Hepatocyte (in vitro differentiated cells): ENCODE data around the gene CPEB1. TPM values are rescaled to one million over a fixed set of nuclear protein-coding genes. Genes with fewer than 3 reads are reported as not detected.
"Not testable (repeated sequence)": the region's sequence is repeated elsewhere in the genome, so short reads cannot be mapped to it uniquely, and the experiment has no call there.

Experiments
- DNase-seq: peaks from one replicate; pipeline ENCODE4 v3.0.0-alpha.2; 2016; ENCODE audit warnings: low spot score
- H2AFZ ChIP-seq: fragments of 200-600 bp; sonication (generic); 2 replicates; pipeline ENCODE4 v1.6.0; 2016; ENCODE audit warnings: antibody characterized with exemption, mild to moderate bottlenecking
- H3K27ac ChIP-seq: fragments of 200-600 bp; sonication (generic); 2 replicates; pipeline ENCODE4 v1.5.1; 2016; ENCODE audit warnings: mild to moderate bottlenecking
- H3K27me3 ChIP-seq: fragments of 200-600 bp; sonication (generic); 2 replicates; pipeline ENCODE4 v1.6.1; 2016
- H3K36me3 ChIP-seq: fragments of 200-600 bp; sonication (generic); replicated peaks from 2 replicates; pipeline ENCODE4 v1.5.1; 2016; ENCODE audit warnings: low read depth; ENCODE audit not compliant: insufficient read depth
- H3K4me1 ChIP-seq: fragments of 200-600 bp; sonication (generic); 2 replicates; pipeline ENCODE4 v1.5.1; 2016; ENCODE audit warnings: mild to moderate bottlenecking, moderate library complexity; ENCODE audit not compliant: insufficient read depth
- H3K4me2 ChIP-seq: fragments of 200-600 bp; sonication (generic); 2 replicates; pipeline ENCODE4 v1.6.0; 2016
- H3K4me3 ChIP-seq: fragments of 200-600 bp; sonication (generic); 2 replicates; pipeline ENCODE4 v1.5.1; 2016; ENCODE audit warnings: mild to moderate bottlenecking
- H3K79me2 ChIP-seq: fragments of 200-600 bp; sonication (generic); 2 replicates; pipeline ENCODE4 v1.6.0; 2017; ENCODE audit warnings: mild to moderate bottlenecking
- H3K9me2 ChIP-seq: fragments of 200-600 bp; sonication (generic); replicated peaks from 2 replicates; pipeline ENCODE4 v1.6.0; 2017; ENCODE audit warnings: mild to moderate bottlenecking; ENCODE audit not compliant: insufficient read depth
- H3K9me3 ChIP-seq: fragments of 200-600 bp; sonication (generic); 2 replicates; pipeline ENCODE4 v1.5.1; 2016; ENCODE audit warnings: low read depth, mild to moderate bottlenecking
- H4K20me1 ChIP-seq: fragments of 200-600 bp; sonication (generic); 2 replicates; pipeline ENCODE4 v1.6.0; 2016; ENCODE audit warnings: mild to moderate bottlenecking; ENCODE audit not compliant: insufficient read depth, poor library complexity, severe bottlenecking
- EZH2 ChIP-seq: fragments of 200-600 bp; sonication (generic); IDR thresholded peaks from 2 replicates; pipeline ENCODE4 v1.6.1; 2016; ENCODE audit warnings: antibody characterized with exemption, mild to moderate bottlenecking, borderline replicate concordance
- EZH2phosphoT487 ChIP-seq: fragments of 200-600 bp; sonication (generic); IDR thresholded peaks from one replicate; pipeline ENCODE4 v1.6.1; 2018; ENCODE audit warnings: antibody characterized with exemption, mild to moderate bottlenecking, low read depth, moderate library complexity; ENCODE audit not compliant: unreplicated experiment, severe bottlenecking
- WGBS: methylation state at CpG from one replicate; pipeline ENCODE4 v1.1.6; 2016; ENCODE audit warnings: low lambda C conversion rate; ENCODE audit errors: missing lambda C conversion rate; 5-methylcytosine and 5-hydroxymethylcytosine counted together
- polyA plus RNA-seq: library from polyadenylated mRNA; unstranded; fragments of >200 nt; fragmentation: Nextera tagmentation; extraction: Ambion mirVana; gene quantifications from 2 replicates; pipeline ENCODE4 v1.2.1, GENCODE V29; 2016
- total RNA-seq: library from RNA; depleted of rRNA; stranded (reverse); fragments of >200 nt; gene quantifications from 2 replicates; pipeline ENCODE4 v1.2.3, GENCODE V29; 2014
- TF ChIP-seq, protein P1 (sequence below): fragments of 200-600 bp; sonication (generic); IDR thresholded peaks from 2 replicates; pipeline ENCODE4 v1.5.1; 2016; ENCODE audit warnings: antibody characterized with exemption, mild to moderate bottlenecking; ENCODE audit not compliant: poor library complexity

The CPEB1 gene
- total and polyA plus RNA-seq, 2 experiments from 2014 or later, result 0.87 to 1.9 TPM

DNA sequence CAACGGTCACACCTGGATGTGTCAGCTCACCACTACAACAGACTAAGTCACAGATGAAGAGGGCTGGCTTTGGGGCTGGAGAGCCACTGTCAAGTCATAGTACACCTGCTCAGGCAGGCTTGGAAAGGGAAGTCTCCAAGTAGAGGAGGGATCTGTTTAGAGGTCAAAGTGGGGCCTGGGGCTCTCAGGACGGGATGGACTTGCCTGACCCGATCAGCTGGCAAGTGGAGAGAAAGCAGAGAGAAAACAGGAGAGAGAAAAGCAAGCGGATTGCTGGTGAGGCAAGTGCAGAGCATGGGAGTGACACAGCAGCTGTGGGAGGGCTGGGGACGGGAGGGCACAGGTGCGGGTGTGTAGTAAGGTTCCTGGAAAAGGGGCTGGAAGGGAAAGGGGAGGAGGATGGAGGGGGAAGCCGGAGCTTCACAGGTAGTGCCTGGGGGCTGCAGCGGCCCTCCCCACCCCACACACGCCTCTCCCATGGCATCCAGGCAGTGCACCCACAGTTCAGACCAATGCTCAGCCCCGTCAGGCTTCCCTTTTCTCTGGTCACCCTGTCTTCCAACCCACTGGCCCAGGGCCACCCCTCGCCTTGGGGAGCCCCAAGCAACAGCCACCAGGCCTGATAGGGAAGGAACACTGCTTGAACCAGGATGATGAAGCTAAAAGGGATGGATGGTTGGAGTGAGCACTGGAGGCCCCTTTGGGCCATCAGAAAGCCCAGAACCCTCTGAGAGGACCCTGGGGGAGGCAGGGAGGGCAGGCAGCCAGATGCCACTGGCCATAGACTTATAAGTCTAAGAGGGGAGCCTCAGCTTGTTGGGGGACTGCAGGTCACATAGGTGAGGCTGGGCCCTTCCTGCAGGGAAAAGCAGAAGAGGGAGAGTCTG lies 115.4 kb downstream of the CPEB1 start:
- H3K9me2 ChIP-seq, result no peaks in the 10 kb centered on the region
- no peaks in the 10 kb centered on the region for H3K27me3 ChIP-seq
- H3K9me3 ChIP-seq, result no peaks in the 10 kb centered on the region
- TF ChIP-seq, protein P1, sequence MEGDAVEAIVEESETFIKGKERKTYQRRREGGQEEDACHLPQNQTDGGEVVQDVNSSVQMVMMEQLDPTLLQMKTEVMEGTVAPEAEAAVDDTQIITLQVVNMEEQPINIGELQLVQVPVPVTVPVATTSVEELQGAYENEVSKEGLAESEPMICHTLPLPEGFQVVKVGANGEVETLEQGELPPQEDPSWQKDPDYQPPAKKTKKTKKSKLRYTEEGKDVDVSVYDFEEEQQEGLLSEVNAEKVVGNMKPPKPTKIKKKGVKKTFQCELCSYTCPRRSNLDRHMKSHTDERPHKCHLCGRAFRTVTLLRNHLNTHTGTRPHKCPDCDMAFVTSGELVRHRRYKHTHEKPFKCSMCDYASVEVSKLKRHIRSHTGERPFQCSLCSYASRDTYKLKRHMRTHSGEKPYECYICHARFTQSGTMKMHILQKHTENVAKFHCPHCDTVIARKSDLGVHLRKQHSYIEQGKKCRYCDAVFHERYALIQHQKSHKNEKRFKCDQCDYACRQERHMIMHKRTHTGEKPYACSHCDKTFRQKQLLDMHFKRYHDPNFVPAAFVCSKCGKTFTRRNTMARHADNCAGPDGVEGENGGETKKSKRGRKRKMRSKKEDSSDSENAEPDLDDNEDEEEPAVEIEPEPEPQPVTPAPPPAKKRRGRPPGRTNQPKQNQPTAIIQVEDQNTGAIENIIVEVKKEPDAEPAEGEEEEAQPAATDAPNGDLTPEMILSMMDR, result no peak
- TF ChIP-seq EZH2phosphoT487 (no peak), EZH2 (no peak)
- 89% methylated on average over 9 of the region's 11 CpGs for WGBS
- H3K79me2 ChIP-seq, result no peaks in the 10 kb centered on the region
- peaks cover 3% of the 10 kb centered on the region for H3K36me3 ChIP-seq
- no peak overlapping the region for H2AFZ ChIP-seq
- H3K27ac ChIP-seq, result no peak overlapping the region
- no peak overlapping the region for H3K4me3 ChIP-seq
- DNase-seq, result no peak
- peaks cover 6% of the 10 kb centered on the region for H4K20me1 ChIP-seq
- H3K4me2 ChIP-seq, result no peak overlapping the region
- no peaks in the 10 kb centered on the region for H3K4me1 ChIP-seq

DNA sequence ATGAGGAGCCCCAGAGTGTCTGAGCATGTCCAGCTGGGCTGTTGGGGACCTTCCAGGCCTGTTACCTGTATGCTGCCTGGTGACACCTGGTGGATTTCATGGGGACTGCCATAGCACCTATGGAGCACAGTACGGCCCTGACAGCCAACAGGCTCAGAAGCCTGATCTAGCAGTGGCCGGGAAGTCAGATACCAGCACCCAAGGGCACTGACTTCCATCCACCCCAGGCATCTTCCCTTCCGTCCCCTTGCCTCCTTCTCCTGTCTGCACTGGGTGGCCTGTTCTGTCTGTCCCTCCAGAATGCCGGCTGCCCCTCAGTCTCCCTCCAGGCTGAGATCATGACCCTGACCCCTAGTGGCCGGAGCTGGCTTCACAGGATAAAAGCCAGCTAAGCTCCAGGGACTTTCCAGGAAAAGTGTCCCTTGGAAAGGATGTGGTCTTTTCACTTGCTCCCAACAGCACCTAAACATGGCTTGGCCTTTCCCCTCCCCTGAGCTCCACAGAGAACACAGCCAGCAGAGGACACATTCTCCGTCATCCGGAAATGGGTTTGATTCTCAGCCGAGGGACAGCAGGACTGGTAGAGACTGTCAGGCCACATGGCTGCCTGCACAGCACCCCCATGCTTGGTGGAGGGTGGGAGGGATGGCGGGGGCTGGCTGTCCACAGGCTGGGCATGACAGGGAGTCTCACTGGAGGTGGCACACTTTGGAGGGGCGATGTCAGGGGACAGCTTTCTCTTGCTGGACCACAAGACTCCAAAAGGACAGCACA lies 116.4 kb downstream of the CPEB1 start:
- Histone ChIP-seq H2AFZ (peak overlapping the region; percentile 75), H3K79me2 (no peaks in the 10 kb centered on the region), H3K4me2 (peak overlapping the region; percentile 97), H3K4me3 (no peak overlapping the region), H3K9me2 (no peaks in the 10 kb centered on the region), H3K9me3 (no peaks in the 10 kb centered on the region), H3K27me3 (no peaks in the 10 kb centered on the region), H4K20me1 (no peaks in the 10 kb centered on the region), H3K36me3 (peaks cover 3% of the 10 kb centered on the region), H3K4me1 (no peaks in the 10 kb centered on the region), H3K27ac (no peak overlapping the region)
- peak; percentile 77 for DNase-seq
- WGBS, result 25% methylated on average over 10 of the region's 10 CpGs
- no peak for TF ChIP-seq EZH2phosphoT487
- TF ChIP-seq, protein P1, result peak; percentile 95

DNA sequence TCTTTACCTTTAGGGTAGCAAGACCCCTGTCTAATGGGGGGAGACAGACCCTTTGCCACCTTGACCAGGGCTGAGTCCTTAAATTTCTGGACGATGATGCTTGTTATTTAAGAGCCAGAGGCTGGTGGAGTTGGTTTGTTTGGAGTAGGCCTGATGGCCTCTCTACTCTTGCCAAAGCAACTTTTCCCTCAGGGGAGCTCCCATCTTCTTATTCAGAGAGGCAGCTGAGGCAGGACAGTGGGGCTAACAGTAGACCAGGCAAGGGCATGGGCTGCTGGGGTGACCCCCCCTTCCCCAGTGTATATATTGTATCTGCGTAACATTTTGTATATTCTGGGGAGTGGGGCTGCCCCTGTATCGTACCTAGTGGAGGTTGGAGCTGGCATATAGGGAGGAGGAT lies 117.2 kb downstream of the CPEB1 start:
- no peak overlapping the region for H3K4me2 ChIP-seq
- TF ChIP-seq, protein P1, result no peak
- TF ChIP-seq EZH2phosphoT487, result no peak
- no peak for TF ChIP-seq EZH2
- H3K4me1 ChIP-seq, result no peaks in the 10 kb centered on the region
- peaks cover 3% of the 10 kb centered on the region for H3K36me3 ChIP-seq
- H3K27me3 ChIP-seq, result no peaks in the 10 kb centered on the region
- no peaks in the 10 kb centered on the region for H3K79me2 ChIP-seq
- no peak overlapping the region for H2AFZ ChIP-seq
- no peaks in the 10 kb centered on the region for H3K9me2 ChIP-seq
- no peaks in the 10 kb centered on the region for H4K20me1 ChIP-seq
- DNase-seq, result no peak
- H3K27ac ChIP-seq, result no peak overlapping the region
- 94% methylated on average over 3 of the region's 3 CpGs for WGBS
- H3K9me3 ChIP-seq, result no peaks in the 10 kb centered on the region
- no peak overlapping the region for H3K4me3 ChIP-seq

DNA sequence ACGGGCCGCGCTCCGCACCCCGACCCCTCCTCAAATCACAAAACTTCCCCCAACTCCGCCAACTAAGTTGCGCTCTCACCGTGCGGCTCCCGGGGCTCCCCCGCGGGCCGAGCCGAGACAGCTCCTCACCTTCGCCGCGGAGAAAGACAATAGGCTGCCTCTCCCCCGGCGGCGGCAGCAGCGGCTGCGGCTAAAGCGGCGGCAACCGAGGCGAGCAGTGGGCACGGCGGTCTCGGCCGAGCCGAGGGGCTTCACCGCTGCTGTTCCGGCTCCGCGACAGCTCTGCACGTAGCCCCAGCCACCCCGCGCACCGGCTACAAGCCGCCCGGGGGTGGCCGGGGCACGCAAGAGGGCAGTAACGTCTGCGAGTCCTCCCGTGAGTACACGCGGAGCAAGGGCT lies 133.6 kb downstream of the CPEB1 start:
- H2AFZ ChIP-seq, H3K79me2 ChIP-seq, H3K9me3 ChIP-seq, H3K4me3 ChIP-seq, H3K27me3 ChIP-seq, H3K36me3 ChIP-seq, H4K20me1 ChIP-seq, DNase-seq, H3K4me1 ChIP-seq, H3K27ac ChIP-seq, H3K4me2 ChIP-seq, H3K9me2 ChIP-seq: not testable (repeated sequence)
- WGBS, result no CpG with 5 or more reads among the region's 48 CpGs

DNA sequence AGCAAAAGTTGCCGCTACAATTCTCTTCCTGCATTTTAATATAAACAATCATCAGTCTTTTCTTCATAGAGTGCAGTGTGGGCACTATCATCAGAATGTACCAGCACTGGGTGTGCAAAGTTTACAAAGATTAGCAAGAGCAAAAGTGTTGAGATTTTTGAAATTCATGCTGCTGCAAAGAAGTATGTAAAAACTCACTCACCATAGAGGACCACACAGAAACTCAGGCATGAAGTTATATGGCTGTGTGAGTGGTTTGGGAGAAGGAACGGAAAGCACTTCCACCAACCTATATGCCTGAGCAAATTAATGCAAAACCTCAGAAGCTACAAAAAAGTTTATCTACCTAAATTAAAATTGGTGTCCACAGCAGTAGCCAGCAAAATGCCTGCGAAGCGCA lies 139.5 kb downstream of the CPEB1 start:
- H4K20me1 ChIP-seq, H3K79me2 ChIP-seq, H3K4me3 ChIP-seq, H3K4me2 ChIP-seq, H3K36me3 ChIP-seq, H3K9me3 ChIP-seq, H3K4me1 ChIP-seq, H3K9me2 ChIP-seq, H3K27ac ChIP-seq, H3K27me3 ChIP-seq, DNase-seq, H2AFZ ChIP-seq: not testable (repeated sequence)
- 84% methylated on average over 2 of the region's 4 CpGs for WGBS

DNA sequence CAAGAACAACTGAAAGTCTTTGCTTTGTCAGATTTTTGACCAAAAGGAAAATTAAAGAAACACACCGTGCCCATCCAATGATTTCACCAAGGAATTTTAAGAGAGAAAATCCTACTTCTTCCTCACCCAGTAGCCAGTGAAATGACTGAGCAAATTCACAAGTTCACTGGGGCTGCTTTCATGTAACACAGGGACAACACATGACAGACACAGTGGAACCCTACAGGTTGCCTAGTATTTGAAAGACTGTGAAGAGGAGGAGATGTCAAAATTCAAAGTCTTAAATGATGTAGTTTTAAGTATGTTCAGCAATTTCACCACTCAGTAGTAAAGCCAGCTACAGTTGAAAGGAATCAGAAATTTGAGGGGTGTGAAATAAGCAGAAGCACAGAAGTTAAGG lies 140.1 kb downstream of the CPEB1 start:
- not testable (repeated sequence) for DNase-seq, H3K9me2 ChIP-seq, H3K4me1 ChIP-seq, H3K27ac ChIP-seq, H3K4me3 ChIP-seq, H3K9me3 ChIP-seq, H3K27me3 ChIP-seq, H3K4me2 ChIP-seq, H4K20me1 ChIP-seq, H3K79me2 ChIP-seq, H2AFZ ChIP-seq, H3K36me3 ChIP-seq
- WGBS, result 93% methylated on average over 1 of the region's 1 CpG
